ENCODE data around the gene S1PR3.

Gene S1PR3

DNA sequence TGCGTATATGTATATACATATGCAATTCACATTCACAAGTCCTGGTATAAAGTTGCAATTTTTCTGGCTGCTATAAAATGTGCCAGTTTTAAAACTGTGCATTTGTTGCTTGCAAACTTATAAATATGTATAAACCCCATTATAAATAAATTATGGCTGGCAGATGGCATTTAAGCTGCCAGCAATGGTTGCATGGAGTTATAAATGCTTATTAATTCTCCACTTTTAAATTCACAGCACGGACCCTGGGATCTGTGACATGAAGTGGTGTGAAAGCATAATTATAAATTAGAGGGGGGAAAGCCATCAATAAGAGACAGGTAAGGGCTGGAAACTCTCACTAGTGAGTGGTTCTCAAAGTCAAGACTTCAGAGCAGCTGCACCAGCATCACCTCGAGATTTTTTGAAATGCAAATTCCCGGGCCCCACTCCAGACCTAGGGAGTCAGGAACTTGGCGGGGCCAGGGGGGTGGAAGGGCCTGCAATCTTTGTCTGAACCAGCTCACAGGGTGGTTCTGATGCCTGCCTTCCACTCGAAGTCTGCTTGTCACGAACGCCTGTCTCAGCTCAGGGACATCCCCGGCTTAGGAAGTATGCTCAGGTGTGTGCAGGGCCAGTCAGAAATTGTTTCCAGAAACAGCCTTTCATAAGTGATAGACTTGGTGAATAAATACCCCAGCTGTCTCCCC is 16.9 kb downstream of the S1PR3 start:
- no peak overlapping the region for H3K4me3 Mint-ChIP-seq
- H3K4me1 Mint-ChIP-seq, result no peaks in the 10 kb centered on the region
- no peak overlapping the region for H3K27ac Mint-ChIP-seq
- no peaks in the 10 kb centered on the region for H3K9me3 Mint-ChIP-seq
- H3K27me3 Mint-ChIP-seq, result peaks cover 31% of the 10 kb centered on the region
- no peak for ATAC-seq
- H3K36me3 Mint-ChIP-seq, result no peaks in the 10 kb centered on the region

GRCh38 chr9:89008744-89009545 is 17.7 kb downstream of the S1PR3 start:
- H3K27me3 Mint-ChIP-seq, result peaks cover 32% of the 10 kb centered on the region
- no peak overlapping the region for H3K27ac Mint-ChIP-seq
- no peaks in the 10 kb centered on the region for H3K36me3 Mint-ChIP-seq
- no peaks in the 10 kb centered on the region for H3K9me3 Mint-ChIP-seq
- no peak for ATAC-seq
- no peaks in the 10 kb centered on the region for H3K4me1 Mint-ChIP-seq
- no peak overlapping the region for H3K4me3 Mint-ChIP-seq

DNA sequence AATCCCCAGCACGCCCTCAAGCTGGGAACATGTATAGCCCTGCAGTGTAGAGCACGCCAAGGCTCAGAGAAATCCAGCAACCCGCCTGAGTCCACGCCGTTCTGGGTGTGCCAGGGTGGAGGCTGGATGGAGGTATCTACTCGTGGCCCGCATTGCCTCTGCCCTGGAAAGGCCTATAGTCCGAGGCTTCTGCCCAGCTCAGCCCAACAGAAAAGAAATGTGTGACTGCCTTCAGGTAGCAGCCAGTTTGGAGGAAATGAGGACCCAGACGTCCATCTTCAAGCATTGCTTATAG is 18.2 kb downstream of the S1PR3 start:
- H3K27me3 Mint-ChIP-seq, result peaks cover 37% of the 10 kb centered on the region
- no peak overlapping the region for H3K27ac Mint-ChIP-seq
- no peak overlapping the region for H3K4me3 Mint-ChIP-seq
- no peaks in the 10 kb centered on the region for H3K9me3 Mint-ChIP-seq
- no peak for ATAC-seq
- H3K36me3 Mint-ChIP-seq, result no peaks in the 10 kb centered on the region
- H3K4me1 Mint-ChIP-seq, result no peaks in the 10 kb centered on the region

GRCh38 chr9:89010056-89010455 is 18.8 kb downstream of the S1PR3 start:
- Mint-ChIP-seq H3K4me3 (no peak overlapping the region), H3K9me3 (no peaks in the 10 kb centered on the region), H3K27me3 (peaks cover 43% of the 10 kb centered on the region), H3K4me1 (no peaks in the 10 kb centered on the region), H3K27ac (no peak overlapping the region), H3K36me3 (no peaks in the 10 kb centered on the region)
- no peak for ATAC-seq

- Mint-ChIP-seq H3K4me3 (no peak overlapping the region), H3K27ac (no peak overlapping the region), H3K9me3 (no peaks in the 10 kb centered on the region)
Measured at GRCh38 chr9:89010526-89011111, 19.4 kb downstream of the S1PR3 start.

GRCh38 chr9:89011683-89012082 is 20.4 kb downstream of the S1PR3 start:
- no peak for ATAC-seq
- H3K4me3 Mint-ChIP-seq, result no peak overlapping the region
- H3K4me1 Mint-ChIP-seq, result no peaks in the 10 kb centered on the region
- no peaks in the 10 kb centered on the region for H3K9me3 Mint-ChIP-seq
- peaks cover 53% of the 10 kb centered on the region for H3K27me3 Mint-ChIP-seq
- no peak overlapping the region for H3K27ac Mint-ChIP-seq
- no peaks in the 10 kb centered on the region for H3K36me3 Mint-ChIP-seq

More at GRCh38 chr9:89010526-89011111, 19.4 kb downstream of the S1PR3 start:
- ATAC-seq, result no peak
- Mint-ChIP-seq H3K27me3 (peaks cover 47% of the 10 kb centered on the region), H3K4me1 (no peaks in the 10 kb centered on the region), H3K36me3 (no peaks in the 10 kb centered on the region)

GRCh38 chr9:89012294-89013042 is 21.2 kb downstream of the S1PR3 start:
- H3K9me3 Mint-ChIP-seq, result no peaks in the 10 kb centered on the region
- no peak for ATAC-seq
- no peak overlapping the region for H3K4me3 Mint-ChIP-seq
- H3K36me3 Mint-ChIP-seq, result no peaks in the 10 kb centered on the region
- peaks cover 50% of the 10 kb centered on the region for H3K27me3 Mint-ChIP-seq
- H3K27ac Mint-ChIP-seq, result no peak overlapping the region
- H3K4me1 Mint-ChIP-seq, result no peaks in the 10 kb centered on the region

- Mint-ChIP-seq H3K27me3 (peaks cover 40% of the 10 kb centered on the region), H3K27ac (no peak overlapping the region), H3K4me1 (no peaks in the 10 kb centered on the region), H3K4me3 (no peak overlapping the region), H3K9me3 (no peaks in the 10 kb centered on the region), H3K36me3 (no peaks in the 10 kb centered on the region)
- ATAC-seq, result no peak
Measured at GRCh38 chr9:89013660-89014059, 22.4 kb downstream of the S1PR3 start.

- H3K4me3 Mint-ChIP-seq, result no peak overlapping the region
- H3K27ac Mint-ChIP-seq, result no peak overlapping the region
Measured at GRCh38 chr9:89014153-89014552, 22.9 kb downstream of the S1PR3 start.

GRCh38 chr9:89015336-89015735 is 24.1 kb downstream of the S1PR3 start:
- H3K36me3 Mint-ChIP-seq, result no peaks in the 10 kb centered on the region
- H3K4me1 Mint-ChIP-seq, result no peaks in the 10 kb centered on the region
- H3K4me3 Mint-ChIP-seq, result no peak overlapping the region
- H3K9me3 Mint-ChIP-seq, result no peaks in the 10 kb centered on the region
- peaks cover 35% of the 10 kb centered on the region for H3K27me3 Mint-ChIP-seq
- no peak overlapping the region for H3K27ac Mint-ChIP-seq
- no peak for ATAC-seq

More at GRCh38 chr9:89014153-89014552, 22.9 kb downstream of the S1PR3 start:
- no peak for ATAC-seq
- no peaks in the 10 kb centered on the region for H3K4me1 Mint-ChIP-seq
- peaks cover 35% of the 10 kb centered on the region for H3K27me3 Mint-ChIP-seq
- H3K9me3 Mint-ChIP-seq, result no peaks in the 10 kb centered on the region
- H3K36me3 Mint-ChIP-seq, result no peaks in the 10 kb centered on the region

GRCh38 chr9:89020754-89021153 is 29.5 kb downstream of the S1PR3 start:
- Mint-ChIP-seq H3K27ac (no peak overlapping the region), H3K4me1 (no peaks in the 10 kb centered on the region), H3K27me3 (peaks cover 14% of the 10 kb centered on the region), H3K36me3 (no peaks in the 10 kb centered on the region), H3K4me3 (no peak overlapping the region), H3K9me3 (peaks cover 6% of the 10 kb centered on the region)
- no peak for ATAC-seq

DNA sequence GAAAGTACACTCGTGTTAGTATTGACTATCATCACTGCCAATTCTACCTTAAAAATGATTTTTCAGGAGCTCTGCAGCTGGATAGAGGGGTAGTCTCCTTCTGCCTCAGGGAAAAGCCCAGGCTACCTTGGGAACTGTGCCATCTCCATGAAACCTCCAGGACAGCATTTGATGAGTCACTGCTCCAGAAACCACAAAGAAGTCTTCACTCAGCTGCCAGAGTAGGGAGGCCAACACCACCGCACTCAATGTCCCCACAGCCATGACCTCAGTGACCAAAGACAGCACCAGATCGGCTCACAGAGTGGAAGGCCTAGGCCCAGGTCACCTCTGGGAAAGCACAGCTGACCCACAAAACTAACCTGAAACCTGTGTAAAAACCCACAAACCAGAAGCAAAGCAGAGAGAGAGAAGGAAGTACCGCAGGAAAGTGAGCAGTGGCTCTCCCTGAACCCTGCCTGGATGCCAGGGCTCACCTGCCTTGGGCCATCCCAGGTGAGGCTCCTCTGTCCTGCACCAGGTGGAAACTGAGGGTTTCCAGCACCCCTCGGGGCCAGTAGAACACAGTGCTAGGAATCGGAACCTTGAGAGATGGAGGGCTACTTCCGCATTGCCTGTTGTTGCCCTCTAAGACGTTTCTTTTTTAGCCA is 30.0 kb downstream of the S1PR3 start:
- Mint-ChIP-seq H3K36me3 (no peaks in the 10 kb centered on the region), H3K4me1 (no peaks in the 10 kb centered on the region), H3K27me3 (peaks cover 10% of the 10 kb centered on the region), H3K27ac (no peak overlapping the region), H3K9me3 (peaks cover 6% of the 10 kb centered on the region), H3K4me3 (no peak overlapping the region)
- ATAC-seq, result no peak

- H3K36me3 Mint-ChIP-seq, result no peaks in the 10 kb centered on the region
- H3K9me3 Mint-ChIP-seq, result peaks cover 6% of the 10 kb centered on the region
Measured at GRCh38 chr9:89022001-89022759, 30.9 kb downstream of the S1PR3 start.

GRCh38 chr9:89022902-89023301 is 31.6 kb downstream of the S1PR3 start:
- Mint-ChIP-seq H3K27me3 (peaks cover 26% of the 10 kb centered on the region), H3K4me3 (no peak overlapping the region), H3K4me1 (no peaks in the 10 kb centered on the region), H3K9me3 (peaks cover 9% of the 10 kb centered on the region), H3K36me3 (no peaks in the 10 kb centered on the region), H3K27ac (no peak overlapping the region)
- no peak for ATAC-seq

More at GRCh38 chr9:89022001-89022759, 30.9 kb downstream of the S1PR3 start:
- Mint-ChIP-seq H3K4me1 (no peaks in the 10 kb centered on the region), H3K27ac (no peak overlapping the region), H3K4me3 (no peak overlapping the region), H3K27me3 (peaks cover 19% of the 10 kb centered on the region)
- no peak for ATAC-seq

Data from stimulated activated memory B cell treated with anti-CD40 and anti-IgM and Interleukin-4, amounts not matched to agents 10 μg/mL and 1 μg/mL and 100 μg/mL, for 72 hours (primary cell).